A549 treated with dexamethasone at 1 μM for 4 hours (cell line): Measurements from ENCODE around the gene CALN1. TPM values are rescaled to one million over a fixed set of nuclear protein-coding genes. Genes with fewer than 3 reads are reported as not detected.

Experiments
- total RNA-seq: library from RNA; stranded (reverse); fragments of 200-300 nt; extraction: Qiagen RNA extraction; gene quantifications from 5 replicates; pipeline ENCODE4 v1.2.3, GENCODE V29; 2022

The CALN1 gene
- total RNA-seq = not detected in 5 replicates

GRCh38 chr7:72412121-72412618 is at the start of gene CALN1:
Gene CALN1 (minus strand): TSS chr7:72412338.

